Stimulated activated naive CD4-positive, alpha-beta T cell treated with Interleukin-2 at 50 U/mL for 16 hours (primary cell): ENCODE data around the gene OR2G6.
"Not testable (repeated sequence)": the region's sequence is repeated elsewhere in the genome, so short reads cannot be mapped to it uniquely, and the experiment has no call there.

Source experiments
- DNase-seq: peaks from one replicate; lab custom pipeline; 2025; lab: John Stamatoyannopoulos, UW

OR2G6 gene

GRCh38 chr1:248507773-248508172, at the start of gene OR2G6:
Gene OR2G6, plus strand, starts transcription at chr1:248508073. Its CDS starts 13,574 bp downstream, at chr1:248521647.
- DNase-seq = not testable (repeated sequence)

GRCh38 chr1:248459117-248459516, 48.8 kb upstream of the OR2G6 start:
- DNase-seq = not testable (repeated sequence)

GRCh38 chr1:248471154-248471553, 36.7 kb upstream of the OR2G6 start:
- DNase-seq = no peak

GRCh38 chr1:248472111-248472510, 35.8 kb upstream of the OR2G6 start:
- not testable (repeated sequence) for DNase-seq

- DNase-seq = not testable (repeated sequence)
Observed at GRCh38 chr1:248473051-248473450, 34.8 kb upstream of the OR2G6 start, which contains the start of gene OR2T3. Gene OR2T3, plus strand, starts transcription at chr1:248473351. Its CDS starts 0 bp downstream, at chr1:248473351.

- DNase-seq = not testable (repeated sequence)
Observed at GRCh38 chr1:248475660-248476059, 32.2 kb upstream of the OR2G6 start.

- DNase-seq = not testable (repeated sequence)
Observed at GRCh38 chr1:248481686-248482579, 25.9 kb upstream of the OR2G6 start.

GRCh38 chr1:248488289-248488688, 19.6 kb upstream of the OR2G6 start, which contains the start of gene OR2T5:
Gene OR2T5, plus strand, starts transcription at chr1:248488589. Its CDS starts 0 bp downstream, at chr1:248488589.
- DNase-seq = not testable (repeated sequence)

GRCh38 chr1:248496661-248497060, 11.2 kb upstream of the OR2G6 start:
- DNase-seq = not testable (repeated sequence)

- DNase-seq = not testable (repeated sequence)
Observed at GRCh38 chr1:248500305-248501035, 7.4 kb upstream of the OR2G6 start.

GRCh38 chr1:248510217-248510616, 2.3 kb downstream of the OR2G6 start:
- not testable (repeated sequence) for DNase-seq

GRCh38 chr1:248521856-248522255, 14.0 kb downstream of the OR2G6 start:
- no peak for DNase-seq

GRCh38 chr1:248537449-248537848, 29.6 kb downstream of the OR2G6 start:
- DNase-seq = not testable (repeated sequence)

- DNase-seq = not testable (repeated sequence)
Observed at GRCh38 chr1:248547383-248547782, 39.5 kb downstream of the OR2G6 start.

- DNase-seq = not testable (repeated sequence)
Observed at GRCh38 chr1:248551027-248551426, 43.2 kb downstream of the OR2G6 start.

GRCh38 chr1:248562672-248563071, 54.8 kb downstream of the OR2G6 start, which contains the start of gene OR2T29:
Gene OR2T29, minus strand, starts transcription at chr1:248562772. Its CDS starts 3,281 bp downstream, at chr1:248559491.
- DNase-seq = not testable (repeated sequence)

- DNase-seq = not testable (repeated sequence)
Observed at GRCh38 chr1:248565530-248566373, 57.9 kb downstream of the OR2G6 start.

- not testable (repeated sequence) for DNase-seq
Observed at GRCh38 chr1:248569049-248569448, 61.2 kb downstream of the OR2G6 start.

GRCh38 chr1:248570811-248571210, 62.9 kb downstream of the OR2G6 start:
- not testable (repeated sequence) for DNase-seq

GRCh38 chr1:248572049-248572448, 64.2 kb downstream of the OR2G6 start:
- not testable (repeated sequence) for DNase-seq

GRCh38 chr1:248573856-248574255, 66.0 kb downstream of the OR2G6 start:
- not testable (repeated sequence) for DNase-seq
